Esophagus muscularis mucosa (tissue), 4 donors: Measurements from ENCODE around the gene DOCK3. TPM values are rescaled to one million over a fixed set of nuclear protein-coding genes. Genes with fewer than 3 reads are reported as not detected.
"Not testable (repeated sequence)": the region's sequence is repeated elsewhere in the genome, so short reads cannot be mapped to it uniquely, and the experiment has no call there.

ENCODE experiments used
- DNase-seq: peaks from one replicate; pipeline ENCODE4 v3.0.0-alpha.2; 2017; ENCODE audit errors: extremely low spot score
- H3K27ac ChIP-seq, 4 donors: fragments of 200-600 bp; sonication (generic); replicated peaks in 1 of 4; 1 replicate in 3 of 4; 2 replicates in 1 of 4; pipeline ENCODE4 v1.5.1; 2016 to 2019; ENCODE audit warnings: mild to moderate bottlenecking in 1 of 4
- H3K27me3 ChIP-seq, 4 donors: fragments of 200-600 bp; sonication (generic); one replicate each; pipeline versions ENCODE4 v1.5.1 to v1.6.0; 2016 to 2019
- H3K36me3 ChIP-seq, 4 donors: fragments of 200-600 bp; sonication (generic); one replicate each; pipeline ENCODE4 v1.5.1; 2016 to 2019
- H3K4me1 ChIP-seq, 4 donors: fragments of 200-600 bp; sonication (generic); one replicate each; pipeline ENCODE4 v1.5.1; 2016 to 2019
- H3K4me3 ChIP-seq, 4 donors: fragments of 200-600 bp; sonication (generic); 1 replicate in 2 of 4; 2 replicates in 2 of 4; pipeline ENCODE4 v1.5.1; 2016 to 2019; ENCODE audit warnings: mild to moderate bottlenecking in 4 of 4, moderate library complexity in 1 of 4
- H3K9me3 ChIP-seq, 4 donors: fragments of 200-600 bp; sonication (generic); 1 replicate in 3 of 4; 2 replicates in 1 of 4; pipeline ENCODE4 v1.5.1; 2016 to 2019
- EP300 ChIP-seq: sonication (generic); formaldehyde crosslinking; IDR thresholded peaks from one replicate; pipeline ENCODE4 v1.6.1; 2017; ENCODE audit warnings: antibody characterized with exemption
- POLR2A ChIP-seq: fragments of 450-650 bp; IDR thresholded peaks from one replicate; pipeline ENCODE4 v1.6.1; 2017; ENCODE audit warnings: antibody characterized with exemption, moderate library complexity, mild to moderate bottlenecking, low read depth
- POLR2AphosphoS5 ChIP-seq, 2 donors: sonication (generic); formaldehyde crosslinking; IDR thresholded peaks; one replicate each; pipeline ENCODE4 v1.6.1; 2017; ENCODE audit warnings: antibody characterized with exemption in 2 of 2
- WGBS: methylation state at CpG from one replicate; pipeline ENCODE4 v1.1.5; 2018; 5-methylcytosine and 5-hydroxymethylcytosine counted together
- intact Hi-C: fragments of 100-400 bp; cut with DNase I; formaldehyde crosslinking; loops from one replicate; pipeline ENCODE4 v1.15.1; 2023
- total RNA-seq, 4 donors: library from RNA; depleted of rRNA; stranded (reverse); fragments of >200 nt; gene quantifications; one replicate each; pipeline versions ENCODE4 v1.1.0 to v1.2.1, GENCODE V29; 2016
- TF ChIP-seq, protein P1 (sequence below), 3 experiments: fragments of 200-600 bp in 2 of 3; fragments of 450-650 bp in 1 of 3; sonication (generic) in 2 of 3; IDR thresholded peaks; one replicate each; pipeline ENCODE4 v1.5.1; 2017 to 2019; ENCODE audit warnings: antibody characterized with exemption in 3 of 3, mild to moderate bottlenecking in 2 of 3, moderate library complexity in 1 of 3

The DOCK3 gene
- total RNA-seq, 4 donors from 2014 or later, result 5.4 to 10.6 (median 7.2) TPM

DNA sequence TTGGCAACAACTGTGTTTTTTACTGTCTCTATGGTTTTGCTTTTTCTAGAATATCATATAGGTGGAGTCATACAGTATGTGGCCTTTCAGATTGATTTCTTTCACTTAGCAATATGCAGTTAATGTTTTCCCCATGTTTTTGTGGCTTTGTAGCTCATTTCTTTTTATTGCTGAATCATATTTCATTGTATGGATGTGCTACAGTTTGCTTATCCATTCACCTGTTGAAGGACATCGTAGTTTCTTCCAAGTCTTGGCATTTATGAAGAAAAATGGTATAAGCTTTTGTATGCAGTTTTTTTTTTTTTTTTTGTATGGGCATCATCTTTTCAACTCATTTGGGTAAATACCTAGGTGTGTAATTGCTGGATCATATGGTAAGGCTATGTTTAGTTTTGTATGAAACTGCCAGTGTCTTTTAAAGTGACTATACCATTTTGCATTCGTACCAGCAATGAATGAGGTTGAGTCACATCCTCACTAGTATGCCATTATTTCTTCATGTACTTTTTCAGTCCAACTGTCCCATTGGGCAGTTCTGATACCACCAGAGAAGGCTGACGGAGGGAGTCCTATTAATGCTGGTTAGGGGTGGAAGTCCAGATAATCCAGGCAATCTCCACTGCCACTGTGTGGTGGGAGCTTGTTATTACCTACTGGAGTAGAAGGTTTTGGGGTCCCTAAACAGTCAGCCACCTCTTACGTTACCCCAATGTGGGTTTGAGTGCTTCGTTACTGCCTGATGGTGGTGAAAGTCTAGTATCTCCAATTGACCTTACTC, 210.5 kb downstream of the DOCK3 start:
- no peaks in the 10 kb centered on the region for H3K9me3 ChIP-seq
- H3K4me1 ChIP-seq, result no peaks in the 10 kb centered on the region
- intact Hi-C loops, result no loop called here
- DNase-seq, result no peak
- 65% methylated on average over 5 of the region's 5 CpGs for WGBS
- H3K27me3 ChIP-seq, result no peaks in the 10 kb centered on the region
- no peaks in the 10 kb centered on the region for H3K36me3 ChIP-seq
- H3K27ac ChIP-seq, result no peak overlapping the region
- H3K4me3 ChIP-seq, result no peak overlapping the region
- TF ChIP-seq POLR2A, result no peak
- TF ChIP-seq, protein P1, sequence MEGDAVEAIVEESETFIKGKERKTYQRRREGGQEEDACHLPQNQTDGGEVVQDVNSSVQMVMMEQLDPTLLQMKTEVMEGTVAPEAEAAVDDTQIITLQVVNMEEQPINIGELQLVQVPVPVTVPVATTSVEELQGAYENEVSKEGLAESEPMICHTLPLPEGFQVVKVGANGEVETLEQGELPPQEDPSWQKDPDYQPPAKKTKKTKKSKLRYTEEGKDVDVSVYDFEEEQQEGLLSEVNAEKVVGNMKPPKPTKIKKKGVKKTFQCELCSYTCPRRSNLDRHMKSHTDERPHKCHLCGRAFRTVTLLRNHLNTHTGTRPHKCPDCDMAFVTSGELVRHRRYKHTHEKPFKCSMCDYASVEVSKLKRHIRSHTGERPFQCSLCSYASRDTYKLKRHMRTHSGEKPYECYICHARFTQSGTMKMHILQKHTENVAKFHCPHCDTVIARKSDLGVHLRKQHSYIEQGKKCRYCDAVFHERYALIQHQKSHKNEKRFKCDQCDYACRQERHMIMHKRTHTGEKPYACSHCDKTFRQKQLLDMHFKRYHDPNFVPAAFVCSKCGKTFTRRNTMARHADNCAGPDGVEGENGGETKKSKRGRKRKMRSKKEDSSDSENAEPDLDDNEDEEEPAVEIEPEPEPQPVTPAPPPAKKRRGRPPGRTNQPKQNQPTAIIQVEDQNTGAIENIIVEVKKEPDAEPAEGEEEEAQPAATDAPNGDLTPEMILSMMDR (IDR thresholded peaks at IDR 0.05), result no peak
- no peak for TF ChIP-seq POLR2AphosphoS5 (IDR thresholded peaks at IDR 0.05)
- TF ChIP-seq EP300, result no peak

DNA sequence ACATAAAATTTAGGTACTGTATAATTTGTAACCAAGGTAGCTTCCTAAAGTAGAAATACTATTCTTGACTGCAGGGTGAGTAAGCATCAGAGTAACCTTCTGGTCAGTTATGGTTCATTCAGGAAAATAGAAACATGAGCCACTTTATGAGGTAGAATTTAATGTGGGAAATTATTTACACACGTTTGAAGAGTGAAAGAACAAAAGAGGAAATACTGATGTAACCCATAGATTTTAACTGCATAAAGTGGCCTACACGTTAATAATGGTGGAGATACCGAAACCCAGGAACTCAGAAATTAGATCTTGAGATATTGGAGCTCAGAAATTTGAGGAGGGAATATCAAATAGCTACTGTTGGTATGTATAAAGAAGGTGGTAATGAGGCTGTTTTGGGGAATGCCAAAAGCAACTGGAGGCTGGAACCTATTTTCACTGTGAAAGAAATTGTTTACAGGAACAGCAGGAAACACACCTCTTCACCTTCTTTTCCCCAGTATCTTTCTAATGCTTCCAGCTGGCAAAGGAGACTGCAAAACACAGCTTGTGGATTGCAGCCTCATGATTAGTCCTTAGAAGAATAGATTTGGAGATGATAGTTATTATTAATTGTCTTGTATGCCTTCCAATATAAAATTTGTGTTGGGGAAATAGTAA, 216.1 kb downstream of the DOCK3 start:
- WGBS, result 46% methylated on average over 3 of the region's 3 CpGs
- DNase-seq, result no peak
- Histone ChIP-seq H3K36me3 (no peaks in the 10 kb centered on the region), H3K4me1 (no peaks in the 10 kb centered on the region), H3K9me3 (peaks cover 0 to 9% (median 0%) of the 10 kb centered on the region in 4 donors), H3K27me3 (no peaks in the 10 kb centered on the region), H3K27ac (no peak overlapping the region), H3K4me3 (no peak overlapping the region)
- intact Hi-C loops, result no loop called here
- TF ChIP-seq, protein P1 (IDR thresholded peaks at IDR 0.05), result no peak
- TF ChIP-seq POLR2AphosphoS5 (IDR thresholded peaks at IDR 0.05), result no peak
- no peak for TF ChIP-seq EP300
- no peak for TF ChIP-seq POLR2A

DNA sequence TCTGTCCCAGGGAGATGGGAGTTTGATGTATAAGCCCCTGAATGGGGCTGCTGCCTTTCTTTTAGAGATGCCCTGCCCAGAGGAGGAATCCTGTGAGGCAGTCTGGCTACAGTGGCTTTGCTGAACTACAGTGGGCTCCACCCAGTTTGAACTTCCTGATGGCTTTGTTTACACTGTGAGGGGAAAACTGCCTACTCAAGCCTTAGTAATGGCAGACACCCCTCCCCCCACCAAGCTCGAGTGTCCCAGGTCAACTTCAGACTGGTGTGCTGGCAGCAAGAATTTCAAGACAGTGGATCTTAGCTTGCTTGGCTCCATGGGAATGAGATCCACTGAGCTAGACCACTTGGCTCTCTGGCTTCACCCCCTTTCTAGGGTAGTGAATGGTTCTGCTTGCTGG, 226.4 kb downstream of the DOCK3 start:
- H3K27me3 ChIP-seq, H3K4me3 ChIP-seq, DNase-seq, H3K4me1 ChIP-seq, H3K9me3 ChIP-seq, H3K36me3 ChIP-seq, intact Hi-C loops, H3K27ac ChIP-seq: not testable (repeated sequence)
- WGBS, result no CpG with 5 or more reads among the region's 1 CpG

DNA sequence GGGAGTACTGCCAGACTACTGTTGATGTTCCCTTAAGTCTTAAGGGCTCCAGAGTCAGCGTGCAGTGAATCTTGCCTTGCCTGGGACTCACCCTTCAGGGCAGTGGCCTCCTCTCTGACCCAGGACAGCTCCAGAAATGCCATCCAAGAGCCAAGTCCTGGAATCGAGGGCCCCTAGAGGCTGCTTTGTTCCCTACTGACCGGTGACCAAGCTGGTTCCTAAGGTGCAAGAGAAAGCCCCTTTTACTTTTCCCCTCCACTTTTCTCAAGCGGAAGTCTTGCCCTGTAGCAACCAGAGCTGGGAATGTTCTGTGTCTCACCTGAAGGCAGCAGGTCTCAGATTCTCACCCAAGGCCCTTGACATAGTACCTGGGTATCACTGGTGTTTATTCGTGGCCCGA, 238.0 kb downstream of the DOCK3 start:
- Histone ChIP-seq H3K27me3 (no peaks in the 10 kb centered on the region), H3K36me3 (no peaks in the 10 kb centered on the region), H3K4me3 (no peak overlapping the region), H3K4me1 (no peaks in the 10 kb centered on the region), H3K27ac (no peak overlapping the region), H3K9me3 (peaks cover 0 to 1% (median 0%) of the 10 kb centered on the region in 4 donors)
- no peak for DNase-seq
- WGBS, result 82% methylated on average over 6 of the region's 6 CpGs
- TF ChIP-seq, protein P1 (IDR thresholded peaks at IDR 0.05), result no peak
- TF ChIP-seq POLR2AphosphoS5 (IDR thresholded peaks at IDR 0.05), result no peak
- TF ChIP-seq EP300, result no peak
- TF ChIP-seq POLR2A, result no peak
- intact Hi-C loops, result no loop called here

DNA sequence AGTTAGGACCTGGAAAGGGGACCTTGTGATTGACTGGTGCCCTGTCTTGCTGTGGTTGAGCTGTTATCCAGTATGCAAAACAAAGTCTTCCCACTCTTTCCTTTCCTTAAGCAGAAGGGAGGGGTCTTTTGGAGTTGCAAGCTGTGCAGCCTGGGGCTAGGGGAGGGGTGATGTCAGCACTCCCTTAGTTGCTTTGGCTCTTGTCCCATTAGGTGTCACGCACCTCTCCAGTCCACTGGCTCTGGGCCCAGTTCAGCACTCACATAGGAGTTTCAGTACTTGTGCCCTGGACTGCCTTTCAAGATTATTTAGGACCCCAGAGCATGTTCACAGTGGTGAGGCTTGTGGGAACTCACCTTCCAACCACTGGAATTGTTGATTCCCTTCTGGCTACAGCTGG, 238.5 kb downstream of the DOCK3 start:
- 8% methylated on average over 1 of the region's 1 CpG for WGBS
- no peaks in the 10 kb centered on the region for H3K27me3 ChIP-seq
- H3K4me1 ChIP-seq, result no peaks in the 10 kb centered on the region
- TF ChIP-seq EP300, result no peak
- TF ChIP-seq, protein P1 (IDR thresholded peaks at IDR 0.05), result no peak
- TF ChIP-seq POLR2A, result no peak
- no peak for TF ChIP-seq POLR2AphosphoS5 (IDR thresholded peaks at IDR 0.05)
- H3K4me3 ChIP-seq, result no peak overlapping the region
- no peak for DNase-seq
- no peak overlapping the region for H3K27ac ChIP-seq
- intact Hi-C loops, result no loop called here
- no peaks in the 10 kb centered on the region for H3K9me3 ChIP-seq
- H3K36me3 ChIP-seq, result no peaks in the 10 kb centered on the region

DNA sequence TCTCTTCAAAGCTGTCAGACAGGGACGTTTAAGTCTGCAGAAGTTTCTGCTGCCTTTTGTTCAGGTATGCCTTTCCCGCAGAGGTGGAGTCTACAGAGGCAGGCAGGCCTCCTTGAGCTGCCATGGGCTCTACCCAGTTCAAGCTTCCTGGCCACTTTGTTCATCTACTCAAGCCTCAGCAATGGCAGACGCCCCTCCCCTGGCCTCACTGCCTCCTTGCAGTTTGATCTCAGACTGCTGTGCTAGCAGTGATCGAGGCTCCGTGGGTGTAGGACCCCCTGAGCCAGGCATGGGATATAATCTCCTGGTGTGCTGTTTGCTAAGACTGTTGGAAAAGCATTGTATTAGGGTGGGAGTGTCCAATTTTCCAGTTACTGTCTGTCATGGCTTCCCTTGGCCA, 247.3 kb downstream of the DOCK3 start:
- intact Hi-C loops, H3K9me3 ChIP-seq, H3K27ac ChIP-seq, H3K27me3 ChIP-seq, H3K4me1 ChIP-seq, H3K36me3 ChIP-seq, H3K4me3 ChIP-seq, DNase-seq: not testable (repeated sequence)
- 78% methylated on average over 5 of the region's 5 CpGs for WGBS
